NT2/D1 (cell line): Measurements from ENCODE around the gene BOLA2B.
"Not testable (repeated sequence)": the region's sequence is repeated elsewhere in the genome, so short reads cannot be mapped to it uniquely, and the experiment has no call there.

ENCODE experiments used
- DNase-seq: peaks from one replicate; pipeline ENCODE4 v3.0.0-alpha.2; 2011; ENCODE audit warnings: low read depth, low spot score
- H3K27me3 ChIP-seq: 2 replicates; pipeline ENCODE4 v1.6.0; 2011; ENCODE audit warnings: mild to moderate bottlenecking; ENCODE audit not compliant: insufficient read length, insufficient read depth
- H3K36me3 ChIP-seq: 2 replicates; pipeline ENCODE4 v1.6.1; 2011; ENCODE audit warnings: mild to moderate bottlenecking, low read length, mixed read lengths; ENCODE audit not compliant: insufficient read depth, insufficient read length
- H3K4me1 ChIP-seq: 2 replicates; pipeline ENCODE4 v1.5.1; 2011; ENCODE audit not compliant: insufficient read depth, insufficient read length
- H3K4me3 ChIP-seq: 2 replicates; pipeline ENCODE4 v1.5.1; 2011; ENCODE audit warnings: low read depth; ENCODE audit not compliant: insufficient read length
- H3K9ac ChIP-seq: 2 replicates; pipeline ENCODE4 v1.6.0; 2011; ENCODE audit warnings: low read depth; ENCODE audit not compliant: insufficient read length
- H3K9me3 ChIP-seq: 2 replicates; pipeline ENCODE4 v1.5.1; 2011; ENCODE audit warnings: mild to moderate bottlenecking, low read length; ENCODE audit not compliant: insufficient read depth
- SUZ12 ChIP-seq: IDR thresholded peaks from 2 replicates; pipeline ENCODE4 v1.6.1; 2011; ENCODE audit not compliant: insufficient read length, insufficient read depth; ENCODE audit errors: extremely low read depth
- YY1 ChIP-seq: IDR thresholded peaks from 2 replicates; pipeline ENCODE4 v1.6.1; 2011; ENCODE audit not compliant: insufficient read length, insufficient read depth
- ZNF274 ChIP-seq: IDR thresholded peaks from 2 replicates; pipeline ENCODE4 v1.6.1; 2011; ENCODE audit warnings: mild to moderate bottlenecking, low read depth, low read length

BOLA2B gene

GRCh38 chr16:30193098-30193497, 368 bp downstream of the BOLA2B start:
- H3K4me3 ChIP-seq, H3K27me3 ChIP-seq, H3K36me3 ChIP-seq, H3K9ac ChIP-seq, H3K4me1 ChIP-seq, DNase-seq, H3K9me3 ChIP-seq: not testable (repeated sequence)

- H3K9ac ChIP-seq, DNase-seq: not testable (repeated sequence)
These were observed 2.3 kb downstream of the BOLA2B start for GRCh38 chr16:30191158-30191557.

GRCh38 chr16:30187971-30188561, 5.4 kb downstream of the BOLA2B start:
- H3K9me3 ChIP-seq = no peaks in the 10 kb centered on the region
- TF ChIP-seq SUZ12 (no peak), ZNF274 (no peak), YY1 (no peak)
- no peak overlapping the region for H3K4me3 ChIP-seq
- peaks cover 30% of the 10 kb centered on the region for H3K4me1 ChIP-seq
- DNase-seq = no peak
- H3K36me3 ChIP-seq = peaks cover 6% of the 10 kb centered on the region
- H3K9ac ChIP-seq = no peak overlapping the region
- H3K27me3 ChIP-seq = peaks cover 13% of the 10 kb centered on the region

More at GRCh38 chr16:30191158-30191557, 2.3 kb downstream of the BOLA2B start:
- H3K27me3 ChIP-seq, H3K36me3 ChIP-seq, H3K9me3 ChIP-seq, H3K4me3 ChIP-seq: not testable (repeated sequence)
- H3K4me1 ChIP-seq = peaks cover 11% of the 10 kb centered on the region

- Histone ChIP-seq H3K4me1 (peaks cover 30% of the 10 kb centered on the region), H3K9ac (no peak overlapping the region), H3K9me3 (no peaks in the 10 kb centered on the region), H3K36me3 (peaks cover 6% of the 10 kb centered on the region), H3K4me3 (no peak overlapping the region), H3K27me3 (peaks cover 13% of the 10 kb centered on the region)
- no peak for DNase-seq
- TF ChIP-seq SUZ12 = no peak
- no peak for TF ChIP-seq YY1
- TF ChIP-seq ZNF274 = no peak
These were observed 6.0 kb downstream of the BOLA2B start for GRCh38 chr16:30187556-30187865.

GRCh38 chr16:30186782-30187555, 6.5 kb downstream of the BOLA2B start:
- no peak overlapping the region for H3K9ac ChIP-seq

GRCh38 chr16:30186444-30186781, 7.1 kb downstream of the BOLA2B start:
- H3K9ac ChIP-seq = peak overlapping the region; percentile 21
- TF ChIP-seq ZNF274 (no peak), YY1 (no peak), SUZ12 (no peak)
- peaks cover 6% of the 10 kb centered on the region for H3K36me3 ChIP-seq
- peaks cover 30% of the 10 kb centered on the region for H3K4me1 ChIP-seq
- no peak for DNase-seq
- no peak overlapping the region for H3K4me3 ChIP-seq
- H3K9me3 ChIP-seq = no peaks in the 10 kb centered on the region
- peaks cover 13% of the 10 kb centered on the region for H3K27me3 ChIP-seq

More at GRCh38 chr16:30186782-30187555, 6.5 kb downstream of the BOLA2B start:
- Histone ChIP-seq H3K9me3 (no peaks in the 10 kb centered on the region), H3K4me1 (peaks cover 30% of the 10 kb centered on the region), H3K4me3 (no peak overlapping the region), H3K27me3 (peaks cover 13% of the 10 kb centered on the region), H3K36me3 (peaks cover 6% of the 10 kb centered on the region)
- peak; percentile 32 for DNase-seq
- TF ChIP-seq SUZ12 (no peak), ZNF274 (no peak), YY1 (no peak)

GRCh38 chr16:30185683-30186421, 7.6 kb downstream of the BOLA2B start:
- TF ChIP-seq ZNF274 (no peak), YY1 (no peak), SUZ12 (no peak)
- H3K9me3 ChIP-seq = no peaks in the 10 kb centered on the region
- DNase-seq = no peak
- peaks cover 6% of the 10 kb centered on the region for H3K36me3 ChIP-seq
- no peak overlapping the region for H3K4me3 ChIP-seq
- peaks cover 13% of the 10 kb centered on the region for H3K27me3 ChIP-seq
- peaks cover 30% of the 10 kb centered on the region for H3K4me1 ChIP-seq
- H3K9ac ChIP-seq = peak overlapping the region; percentile 52
